Natural killer cell treated with Interleukin-12 subunit alpha and Interleukin-12 subunit beta and Interleukin-15 and Interleukin-18, amount 100 ng/mL, for 72 hours (primary cell): ENCODE measurements around the gene SPAG6. TPM values are rescaled to one million over a fixed set of nuclear protein-coding genes. Genes with fewer than 3 reads are reported as not detected.

Experiments used
- ATAC-seq, 2 donors: fragments of 150-1000 bp; cut with Tn5 transposase in 1 of 2; sonication (Bioruptor Pico), chemical (Tn5 transposase) in 1 of 2; 2 replicates each; pipeline ENCODE4 v1.10.0; 2021
- DNase-seq: peaks from one replicate; pipeline ENCODE4 v3.0.0; 2022; ENCODE audit warnings: low spot score
- H3K27ac Mint-ChIP-seq, 2 donors: 1 replicate in 1 of 2; 2 replicates in 1 of 2; pipeline ENCODE4 v1.8.0; 2022; ENCODE audit warnings: mixed read lengths in 2 of 2, mild to moderate bottlenecking in 1 of 2, moderate library complexity in 1 of 2
- H3K27me3 Mint-ChIP-seq, 2 donors: 1 replicate in 1 of 2; 2 replicates in 1 of 2; pipeline ENCODE4 v1.8.0; 2022; ENCODE audit warnings: mixed read lengths in 2 of 2
- H3K36me3 Mint-ChIP-seq: one replicate; pipeline ENCODE4 v1.8.0; 2022; ENCODE audit warnings: mixed read lengths
- H3K4me1 Mint-ChIP-seq, 2 donors: 1 replicate in 1 of 2; 2 replicates in 1 of 2; pipeline ENCODE4 v1.8.0; 2022; ENCODE audit warnings: low read depth in 2 of 2, mixed read lengths in 2 of 2, mild to moderate bottlenecking in 1 of 2
- H3K4me3 Mint-ChIP-seq: one replicate; pipeline ENCODE4 v1.8.0; 2022; ENCODE audit warnings: mixed read lengths
- H3K9me3 Mint-ChIP-seq: 2 replicates; pipeline ENCODE4 v1.8.0; 2022; ENCODE audit warnings: mixed read lengths
- total RNA-seq, 2 donors: library from RNA; stranded (reverse); gene quantifications; one replicate each; pipeline ENCODE4 v1.2.3, GENCODE V29; 2022

Gene SPAG6
- total RNA-seq, 2 donors from 2014 or later = 0.28 to 0.29 TPM

DNA sequence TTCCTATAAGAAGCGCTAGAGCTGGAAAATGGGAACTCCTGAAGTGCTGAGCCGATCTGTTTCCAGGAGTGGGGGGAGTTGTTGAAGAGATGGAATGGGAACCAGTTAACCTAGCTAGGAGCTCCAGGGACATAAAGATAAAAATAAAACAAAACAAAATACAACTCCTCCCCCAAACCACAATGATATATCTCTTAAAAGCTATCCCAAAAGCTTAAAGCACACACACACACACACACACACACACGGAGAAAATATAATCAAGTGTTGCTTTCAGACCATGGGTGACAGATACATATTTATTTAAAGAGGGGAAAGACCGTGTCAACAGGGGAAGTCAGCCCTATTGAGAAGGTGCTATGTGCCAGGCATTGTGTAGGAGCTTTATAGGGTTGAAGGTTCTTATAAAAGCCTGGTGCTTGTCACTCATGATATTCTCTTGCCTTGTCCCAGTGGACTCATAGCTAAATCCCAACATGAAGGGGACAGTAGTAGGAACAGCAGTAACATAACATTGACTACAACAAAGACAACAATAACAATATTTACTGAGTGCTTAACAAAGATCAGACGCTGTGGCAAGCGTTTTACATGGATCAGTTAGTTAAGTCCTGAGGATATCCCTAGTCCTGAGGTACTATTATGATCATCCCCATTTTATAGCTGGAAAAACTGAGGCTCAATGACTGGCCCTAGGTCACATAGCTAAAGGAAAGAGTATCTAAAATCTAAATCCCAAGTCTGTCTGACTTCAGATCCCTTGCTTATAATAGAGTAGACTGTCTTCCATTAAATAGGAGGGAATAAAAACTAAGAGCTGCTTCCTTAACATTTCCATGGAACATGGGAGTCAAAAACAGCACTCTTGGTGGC lies 115.5 kb downstream of the SPAG6 start:
- Mint-ChIP-seq H3K36me3 (no peaks in the 10 kb centered on the region), H3K27me3 (peaks cover 0 to 4% of the 10 kb centered on the region in 2 donors), H3K27ac (no peak overlapping the region), H3K4me1 (peaks cover 0 to 6% of the 10 kb centered on the region in 2 donors), H3K9me3 (no peaks in the 10 kb centered on the region), H3K4me3 (no peak overlapping the region)
- no peak for ATAC-seq
- DNase-seq = no peak

- Mint-ChIP-seq H3K36me3 (no peaks in the 10 kb centered on the region), H3K4me3 (no peak overlapping the region), H3K27me3 (peaks cover 0 to 4% of the 10 kb centered on the region in 2 donors)
These were observed 116.6 kb downstream of the SPAG6 start for GRCh38 chr10:22461891-22462290.

DNA sequence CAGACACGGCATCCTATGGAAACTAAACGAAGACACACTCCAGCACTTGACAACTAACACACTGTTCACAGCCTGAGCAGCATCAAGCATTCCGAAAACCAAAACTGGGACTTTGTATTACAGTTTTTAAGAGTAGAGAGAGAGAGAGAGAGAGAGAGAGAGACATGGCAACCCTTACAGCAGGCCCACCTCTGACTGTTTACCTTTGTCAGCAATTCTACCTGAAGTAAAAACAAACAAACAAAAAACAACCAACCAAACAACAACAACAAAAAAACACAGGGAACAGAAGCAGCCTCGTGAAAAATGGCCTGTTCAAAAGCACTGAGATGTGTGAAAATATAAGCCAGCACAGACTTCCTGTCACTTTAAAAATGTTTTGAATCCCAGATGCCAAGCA lies 118.0 kb downstream of the SPAG6 start:
- Mint-ChIP-seq H3K9me3 (no peaks in the 10 kb centered on the region), H3K27me3 (peaks cover 0 to 4% of the 10 kb centered on the region in 2 donors), H3K36me3 (no peaks in the 10 kb centered on the region), H3K4me3 (no peak overlapping the region), H3K27ac (no peak overlapping the region), H3K4me1 (peaks cover 0 to 6% of the 10 kb centered on the region in 2 donors)
- ATAC-seq = no peak
- DNase-seq = no peak

More at GRCh38 chr10:22461891-22462290, 116.6 kb downstream of the SPAG6 start:
- ATAC-seq = no peak
- no peak for DNase-seq
- Mint-ChIP-seq H3K4me1 (peaks cover 0 to 6% of the 10 kb centered on the region in 2 donors), H3K9me3 (no peaks in the 10 kb centered on the region), H3K27ac (no peak overlapping the region)

DNA sequence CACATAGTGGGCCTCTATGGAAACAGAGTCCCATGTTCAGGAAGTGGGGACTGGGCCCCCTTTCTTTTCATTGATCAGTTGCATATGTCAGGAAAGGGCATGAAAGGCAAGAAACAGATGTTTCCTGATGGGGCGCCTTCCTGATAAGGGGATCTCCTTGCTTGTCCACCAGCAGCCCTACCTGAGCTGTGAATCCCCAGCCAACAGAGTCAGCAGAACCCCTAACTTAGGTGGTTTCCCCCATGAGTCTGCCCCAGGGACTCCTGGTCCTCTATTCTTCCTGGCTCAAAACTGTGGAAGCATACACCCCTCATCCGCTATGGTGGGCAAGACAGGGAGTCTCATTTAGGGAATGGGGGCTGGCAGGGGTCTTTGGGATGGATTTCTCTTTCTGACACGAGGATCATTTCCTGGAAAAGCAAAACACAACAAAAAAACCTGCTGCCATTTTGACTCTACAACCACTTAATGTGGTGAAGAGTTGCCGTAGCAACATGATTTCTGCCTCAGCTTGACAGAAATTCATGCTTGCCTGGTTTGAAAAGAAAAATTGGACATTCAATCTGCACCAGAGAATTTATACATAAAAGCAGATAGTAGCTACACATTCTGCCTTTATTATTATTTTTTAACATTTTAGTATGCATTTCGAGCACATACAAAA lies 119.8 kb downstream of the SPAG6 start:
- Mint-ChIP-seq H3K4me1 (peaks cover 0 to 6% of the 10 kb centered on the region in 2 donors), H3K4me3 (no peak overlapping the region), H3K27ac (no peak overlapping the region), H3K27me3 (peaks cover 0 to 4% of the 10 kb centered on the region in 2 donors), H3K36me3 (no peaks in the 10 kb centered on the region), H3K9me3 (no peaks in the 10 kb centered on the region)
- ATAC-seq = no peak
- no peak for DNase-seq

GRCh38 chr10:22466763-22467334 lies 121.6 kb downstream of the SPAG6 start:
- Mint-ChIP-seq H3K36me3 (no peaks in the 10 kb centered on the region), H3K27me3 (peaks cover 4 to 9% of the 10 kb centered on the region in 2 donors), H3K4me3 (no peak overlapping the region), H3K9me3 (no peaks in the 10 kb centered on the region), H3K4me1 (peaks cover 0 to 6% of the 10 kb centered on the region in 2 donors), H3K27ac (no peak overlapping the region)
- ATAC-seq (no peak), DNase-seq (no peak)

Other genes starting within 250 kb of the SPAG6 start
- gene EBLN1, start 127.5 kb upstream of the SPAG6 start, total RNA-seq = not detected
- gene COMMD3, start 29.1 kb upstream of the SPAG6 start, total RNA-seq = 10 to 100 TPM; 50.1 to 55.8 TPM
- gene BMI1, start 24.4 kb upstream of the SPAG6 start, total RNA-seq = 10 to 100 TPM; 38.2 to 44.9 TPM